ENCODE measurements around the gene H2BK1.

Gene H2BK1

DNA sequence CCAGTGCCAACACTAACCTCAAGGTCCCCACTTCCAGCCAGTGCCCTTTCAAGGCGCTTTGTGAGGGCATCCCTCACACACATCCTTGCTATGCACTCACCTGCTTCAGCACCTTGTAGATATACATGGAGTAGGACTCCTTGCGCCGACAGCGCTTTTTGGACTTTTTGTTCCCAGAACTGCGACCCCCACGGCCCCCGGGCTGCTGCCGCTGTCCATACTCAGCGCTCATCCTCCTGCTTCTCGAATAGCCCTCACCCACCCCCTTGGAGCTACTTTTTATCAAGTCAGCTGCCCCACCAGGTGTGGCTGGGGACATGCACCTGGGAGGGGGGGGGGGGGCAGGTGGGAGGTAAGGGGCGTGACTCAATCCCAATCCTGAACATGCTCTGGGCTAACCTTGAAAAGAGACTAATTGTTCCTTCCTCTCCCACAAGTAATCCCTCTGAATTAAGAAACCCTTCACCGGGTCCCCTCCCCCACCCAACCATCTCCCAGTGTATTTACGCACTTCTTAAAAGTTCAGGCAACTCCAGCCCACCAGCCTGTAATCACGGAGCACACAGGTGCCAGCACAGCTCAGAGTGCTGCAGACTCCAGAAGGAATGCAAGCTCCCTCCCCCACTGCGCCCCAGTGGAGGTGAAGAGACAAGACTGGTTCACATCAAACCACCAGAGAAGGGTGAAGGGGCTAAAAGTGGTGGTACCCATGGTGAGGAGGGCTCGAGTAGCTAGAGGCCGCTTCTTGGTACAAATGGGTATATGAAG lies at the start of gene H2BK1:
TSS of gene H2BK1 (minus strand) at position 402 of the 768 bp plus-strand sequence. CDS start at position 232, 170 bp downstream.
- Histone ChIP-seq H3K9ac (no peak within 1 kb of the TSS), H2AFZ (no peak within 1 kb of the TSS), H3K4me1 (no peaks in the 10 kb centered on the region), H3K4me2 (ENCODE audit: low read length) (no peak within 1 kb of the TSS), H3K4me3 (ENCODE audit: low read depth, low read length) (no peak within 1 kb of the TSS), H3K36me3 (ENCODE audit: control insufficient read depth, insufficient read depth, low read length) (no peaks in the 10 kb centered on the region), H3K9me3 (ENCODE audit: control insufficient read depth, low read length) (no peaks in the 10 kb centered on the region), H3K79me2 (no peaks in the 10 kb centered on the region), H3K27ac (no peak within 1 kb of the TSS), H3K27me3 (ENCODE audit: control insufficient read depth, insufficient read depth, low read length) (no peaks in the 10 kb centered on the region)
- TF ChIP-seq, protein P1, sequence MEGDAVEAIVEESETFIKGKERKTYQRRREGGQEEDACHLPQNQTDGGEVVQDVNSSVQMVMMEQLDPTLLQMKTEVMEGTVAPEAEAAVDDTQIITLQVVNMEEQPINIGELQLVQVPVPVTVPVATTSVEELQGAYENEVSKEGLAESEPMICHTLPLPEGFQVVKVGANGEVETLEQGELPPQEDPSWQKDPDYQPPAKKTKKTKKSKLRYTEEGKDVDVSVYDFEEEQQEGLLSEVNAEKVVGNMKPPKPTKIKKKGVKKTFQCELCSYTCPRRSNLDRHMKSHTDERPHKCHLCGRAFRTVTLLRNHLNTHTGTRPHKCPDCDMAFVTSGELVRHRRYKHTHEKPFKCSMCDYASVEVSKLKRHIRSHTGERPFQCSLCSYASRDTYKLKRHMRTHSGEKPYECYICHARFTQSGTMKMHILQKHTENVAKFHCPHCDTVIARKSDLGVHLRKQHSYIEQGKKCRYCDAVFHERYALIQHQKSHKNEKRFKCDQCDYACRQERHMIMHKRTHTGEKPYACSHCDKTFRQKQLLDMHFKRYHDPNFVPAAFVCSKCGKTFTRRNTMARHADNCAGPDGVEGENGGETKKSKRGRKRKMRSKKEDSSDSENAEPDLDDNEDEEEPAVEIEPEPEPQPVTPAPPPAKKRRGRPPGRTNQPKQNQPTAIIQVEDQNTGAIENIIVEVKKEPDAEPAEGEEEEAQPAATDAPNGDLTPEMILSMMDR (IDR thresholded peaks at IDR 0.05), result no peak

DNA sequence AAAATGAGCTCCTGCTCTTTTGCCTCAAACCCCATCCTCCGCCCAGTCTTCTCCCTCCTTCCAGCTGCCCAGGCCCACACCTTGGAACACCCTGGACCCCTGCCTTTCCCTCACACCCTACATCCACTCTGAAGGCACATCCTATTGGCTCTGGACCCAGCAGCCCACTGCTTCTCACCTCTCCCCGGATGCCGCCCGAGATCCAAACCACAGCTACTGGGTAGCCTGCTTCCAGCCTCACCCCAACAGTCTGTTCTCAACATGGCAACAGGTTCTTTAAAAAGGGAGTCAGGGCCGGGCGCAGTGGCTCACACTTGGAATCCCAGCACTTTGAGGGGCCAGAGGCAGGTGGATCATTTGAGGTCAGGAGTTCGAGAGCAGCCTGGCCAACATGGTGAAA lies 47.7 kb upstream of the H2BK1 start:
- H3K4me1 ChIP-seq, result peaks cover under 1% of the 10 kb centered on the region
- no peaks in the 10 kb centered on the region for H3K79me2 ChIP-seq
- H3K36me3 ChIP-seq (ENCODE audit: control insufficient read depth, insufficient read depth, low read length), result no peaks in the 10 kb centered on the region
- no peak overlapping the region for H2AFZ ChIP-seq
- TF ChIP-seq, protein P1 (IDR thresholded peaks at IDR 0.05), result no peak
- H3K27me3 ChIP-seq (ENCODE audit: control insufficient read depth, insufficient read depth, low read length), result no peaks in the 10 kb centered on the region
- H3K4me2 ChIP-seq (ENCODE audit: low read length), result no peak overlapping the region
- H3K9me3 ChIP-seq (ENCODE audit: control insufficient read depth, low read length), result no peaks in the 10 kb centered on the region
- no peak overlapping the region for H3K9ac ChIP-seq
- no peak overlapping the region for H3K4me3 ChIP-seq (ENCODE audit: low read depth, low read length)
- H3K27ac ChIP-seq, result no peak overlapping the region

DNA sequence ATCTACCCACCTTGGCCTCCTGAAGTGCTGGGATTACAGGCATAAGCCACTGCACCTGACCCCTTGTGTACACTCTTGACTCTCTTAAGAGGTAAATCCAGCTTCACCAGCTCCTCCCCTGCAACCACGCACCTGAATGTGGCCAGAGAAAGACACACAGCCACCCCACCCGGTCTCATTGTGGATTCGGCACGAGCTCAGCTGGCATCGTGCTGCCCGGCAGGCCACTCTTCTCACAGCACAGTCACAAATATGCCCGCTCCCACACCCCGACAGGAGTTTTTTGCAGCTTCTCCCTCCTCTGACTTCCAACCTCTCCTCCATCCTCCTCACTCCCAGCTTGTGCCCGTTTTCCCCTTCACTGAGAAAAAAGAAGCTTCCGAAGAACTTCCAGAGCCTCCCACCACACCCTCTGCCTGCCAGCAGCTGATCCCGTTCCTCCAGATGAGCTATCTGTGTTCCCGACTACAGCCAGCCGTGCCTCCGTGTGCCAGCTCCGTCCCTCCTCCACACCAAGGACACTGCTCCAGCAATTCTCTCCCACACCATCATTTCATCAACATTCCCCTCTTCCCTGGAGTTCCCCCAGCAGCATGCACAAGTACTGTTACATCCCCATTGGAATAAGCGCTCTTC lies 46.2 kb upstream of the H2BK1 start:
- Histone ChIP-seq H3K4me1 (peaks cover 4% of the 10 kb centered on the region), H3K79me2 (no peaks in the 10 kb centered on the region), H3K4me2 (ENCODE audit: low read length) (no peak overlapping the region), H3K27me3 (ENCODE audit: control insufficient read depth, insufficient read depth, low read length) (no peaks in the 10 kb centered on the region), H3K9ac (no peak overlapping the region), H3K4me3 (ENCODE audit: low read depth, low read length) (no peak overlapping the region), H2AFZ (no peak overlapping the region), H3K27ac (no peak overlapping the region), H3K9me3 (ENCODE audit: control insufficient read depth, low read length) (no peaks in the 10 kb centered on the region), H3K36me3 (ENCODE audit: control insufficient read depth, insufficient read depth, low read length) (no peaks in the 10 kb centered on the region)
- TF ChIP-seq, protein P1 (IDR thresholded peaks at IDR 0.05), result no peak

DNA sequence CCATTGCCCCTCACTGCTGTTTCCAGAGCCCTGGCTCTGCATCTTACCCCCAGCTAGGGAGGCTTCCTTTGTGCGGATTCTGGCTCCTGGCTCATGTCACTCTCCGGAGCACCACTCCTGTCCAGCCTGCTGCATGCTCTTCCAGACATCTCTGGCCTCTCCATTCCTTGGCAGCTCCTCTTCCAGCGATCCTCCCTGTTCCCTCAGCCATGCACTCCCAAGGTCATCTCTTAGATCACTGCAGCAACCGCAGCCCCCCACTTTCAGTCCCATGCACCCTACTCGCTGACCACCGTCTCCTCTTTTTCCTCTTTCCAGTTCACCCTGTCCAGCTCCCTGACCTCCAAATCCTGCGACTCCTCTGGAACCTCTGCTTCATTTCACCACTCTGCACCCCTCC lies 45.1 kb upstream of the H2BK1 start:
- Histone ChIP-seq H3K4me2 (ENCODE audit: low read length) (no peak overlapping the region), H3K36me3 (ENCODE audit: control insufficient read depth, insufficient read depth, low read length) (no peaks in the 10 kb centered on the region), H3K27ac (no peak overlapping the region), H3K4me1 (peaks cover 12% of the 10 kb centered on the region), H2AFZ (no peak overlapping the region), H3K9me3 (ENCODE audit: control insufficient read depth, low read length) (no peaks in the 10 kb centered on the region), H3K4me3 (ENCODE audit: low read depth, low read length) (no peak overlapping the region), H3K9ac (no peak overlapping the region), H3K79me2 (no peaks in the 10 kb centered on the region), H3K27me3 (ENCODE audit: control insufficient read depth, insufficient read depth, low read length) (no peaks in the 10 kb centered on the region)
- TF ChIP-seq, protein P1 (IDR thresholded peaks at IDR 0.05), result no peak

Data from parathyroid adenoma (tissue), 2 donors.